ENCODE data around the gene ZNF345.
A peak's percentile ranks its signal among the peaks of the same experiment; 100 is the strongest.

ZNF345 gene

GRCh38 chr19:36850559-36851442, at the start of gene ZNF345:
Gene ZNF345, plus strand, starts transcription at chr19:36850876. Its CDS starts 25,955 bp downstream, at chr19:36876831.
- DNase-seq: peak; percentile 87 to 93

GRCh38 chr19:36805364-36805763, 45.3 kb upstream of the ZNF345 start:
- DNase-seq: no peak

GRCh38 chr19:36807029-36807428, 43.6 kb upstream of the ZNF345 start:
- no peak for DNase-seq

DNA sequence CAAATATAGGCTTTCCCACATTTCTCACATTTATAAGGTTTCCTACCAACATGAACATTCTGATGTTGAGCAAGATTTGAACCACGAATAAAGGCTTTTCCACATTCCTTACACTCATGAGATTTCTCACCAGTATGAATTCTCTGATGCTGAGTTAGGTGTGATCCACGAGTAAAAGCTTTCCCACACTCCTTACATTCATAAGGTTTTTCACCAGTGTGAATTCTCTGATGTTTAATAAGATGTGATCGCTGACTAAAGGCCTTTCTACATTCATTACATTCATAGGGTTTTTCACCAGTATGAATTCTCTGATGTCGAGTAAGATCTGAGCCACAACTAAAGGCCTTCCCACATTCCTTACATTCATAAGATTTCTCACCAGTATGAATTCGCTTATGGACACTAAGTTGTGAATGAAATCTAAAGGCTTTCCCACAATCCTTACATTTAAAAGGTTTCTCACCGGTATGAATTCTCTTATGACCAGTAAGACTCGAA, 31.5 kb upstream of the ZNF345 start:
- no peak for DNase-seq

GRCh38 chr19:36821758-36822157, 28.9 kb upstream of the ZNF345 start:
- DNase-seq: no peak

- DNase-seq: no peak
Observed at GRCh38 chr19:36833430-36833829, 17.2 kb upstream of the ZNF345 start.

DNA sequence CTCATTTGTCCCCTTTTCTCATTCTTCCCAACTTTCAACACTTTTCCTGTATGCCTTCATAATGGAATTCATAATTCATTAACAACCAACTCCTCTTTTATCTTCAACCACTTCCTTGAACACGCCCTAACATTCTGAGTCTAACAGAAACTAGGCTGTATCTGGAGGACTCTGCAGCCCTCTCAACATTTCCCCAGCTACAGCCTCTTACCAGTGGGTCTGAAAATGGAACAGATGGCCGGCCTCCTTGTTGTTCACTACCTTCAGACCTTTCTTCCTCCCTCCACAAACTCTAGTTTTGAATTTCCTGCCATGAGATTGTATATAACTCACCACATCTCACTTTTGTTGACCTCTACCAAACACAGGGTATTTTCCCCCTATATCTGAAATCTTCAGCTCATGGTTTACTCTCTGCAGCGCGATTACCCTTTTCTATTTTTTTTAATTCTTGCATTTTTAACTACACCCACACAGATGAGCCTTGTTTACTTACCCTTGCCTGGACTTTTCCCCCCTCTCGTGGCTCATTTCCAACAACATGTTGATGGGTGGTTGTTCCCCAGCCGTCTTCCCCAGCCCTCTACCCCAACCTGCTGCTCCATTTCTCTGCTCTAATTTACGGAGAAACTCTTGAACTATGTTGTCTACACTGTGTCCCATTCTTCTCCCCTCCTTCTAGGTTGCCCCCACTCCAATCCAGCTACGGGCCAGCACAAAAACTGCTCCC, 13.3 kb upstream of the ZNF345 start:
- DNase-seq: no peak

GRCh38 chr19:36837906-36838783, 12.5 kb upstream of the ZNF345 start, which contains the start of gene ZNF790:
Gene ZNF790, minus strand, starts transcription at chr19:36838387. Its CDS starts 12,768 bp downstream, at chr19:36825619.
- peak; percentile 87 to 90 for DNase-seq

- no peak for DNase-seq
Observed at GRCh38 chr19:36838784-36839324, 11.8 kb upstream of the ZNF345 start.

GRCh38 chr19:36847968-36848367, 2.7 kb upstream of the ZNF345 start:
- peak in 1 of 2 donors; percentile 44 for DNase-seq

GRCh38 chr19:36849701-36850558, 746 bp upstream of the ZNF345 start:
- DNase-seq: peak; percentile 89 to 91

GRCh38 chr19:36851898-36852297, 1.2 kb downstream of the ZNF345 start:
- no peak for DNase-seq

GRCh38 chr19:36876993-36877938, 26.6 kb downstream of the ZNF345 start:
- DNase-seq: no peak

GRCh38 chr19:36891768-36892357, 41.2 kb downstream of the ZNF345 start:
- DNase-seq: no peak

DNA sequence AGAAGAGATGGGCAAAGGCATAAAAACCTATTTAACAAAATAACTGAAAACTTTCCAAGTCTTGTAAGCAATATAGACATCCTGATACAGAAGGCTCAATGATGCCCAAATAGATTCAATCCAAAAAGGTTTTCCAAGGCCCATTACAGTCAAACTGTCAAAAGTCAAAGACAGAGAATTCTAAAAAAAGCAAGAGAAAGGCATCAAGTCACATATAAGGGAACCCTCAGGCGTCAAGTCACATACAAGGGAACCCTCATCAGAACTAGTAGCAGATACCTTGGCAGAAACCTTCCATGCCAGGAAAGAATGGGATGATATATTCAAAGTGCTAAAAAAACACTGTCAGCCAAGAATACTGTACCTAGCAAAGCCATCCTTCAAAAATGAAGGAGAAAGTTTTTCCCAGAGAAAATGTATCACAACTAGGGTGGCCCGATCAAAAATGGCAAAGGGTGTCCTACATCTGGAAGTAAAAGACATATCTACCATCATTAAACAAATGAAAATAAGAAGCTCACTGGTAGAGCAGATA, 44.2 kb downstream of the ZNF345 start:
- DNase-seq: no peak

GRCh38 chr19:36898422-36898821, 47.7 kb downstream of the ZNF345 start:
- DNase-seq: no peak

DNA sequence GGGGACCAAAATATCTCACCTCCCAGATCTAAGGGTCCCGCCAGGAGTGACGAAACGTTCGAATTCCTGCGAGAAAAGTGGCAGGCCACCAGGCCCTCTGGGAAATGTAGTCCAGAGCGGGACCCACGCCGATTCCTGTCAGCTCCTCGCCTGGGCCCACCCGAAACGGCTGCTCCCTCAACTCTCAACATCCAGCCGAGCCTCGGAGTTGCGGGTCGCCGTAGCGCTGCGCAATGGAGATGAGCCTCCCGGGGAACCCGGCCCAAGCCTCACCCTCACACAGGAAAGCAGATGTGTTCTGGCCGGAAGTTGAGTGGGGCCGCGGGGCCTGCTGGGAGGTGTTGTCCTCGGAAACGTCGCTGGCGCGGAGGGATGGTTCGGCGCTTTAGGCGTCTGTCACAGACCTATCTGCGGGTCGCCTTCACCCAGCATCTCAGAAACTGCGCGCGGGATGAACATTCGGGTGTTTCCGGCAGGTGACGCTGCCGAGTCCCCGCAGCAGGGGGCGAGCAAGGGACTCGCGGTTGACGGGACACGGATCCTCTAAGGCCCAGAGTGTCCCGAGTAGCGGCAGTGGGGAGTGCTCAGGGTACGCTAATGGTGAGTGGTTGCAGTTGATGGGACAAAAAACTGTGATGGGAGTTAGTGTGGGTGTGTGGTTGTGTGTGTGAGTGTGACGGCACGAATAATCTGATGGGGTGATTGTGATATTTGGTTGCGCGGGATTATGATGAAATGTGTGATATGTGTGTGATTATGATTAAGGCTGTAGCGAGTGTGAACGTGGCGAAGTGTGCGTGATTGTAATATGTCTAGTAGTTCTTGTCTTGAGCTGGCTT, 65.5 kb downstream of the ZNF345 start, which contains the start of the genes ZNF568 and ZNF829:
ZNF568 (plus strand) TSS at position 341 of the 839 bp plus-strand sequence. CDS start 6,439 bp downstream, outside the sequence.
ZNF829 (minus strand) TSS at position 300 of the 839 bp plus-strand sequence. CDS start 1,124 bp downstream, outside the sequence.
- DNase-seq: peak; percentile 93 to 95

DNA sequence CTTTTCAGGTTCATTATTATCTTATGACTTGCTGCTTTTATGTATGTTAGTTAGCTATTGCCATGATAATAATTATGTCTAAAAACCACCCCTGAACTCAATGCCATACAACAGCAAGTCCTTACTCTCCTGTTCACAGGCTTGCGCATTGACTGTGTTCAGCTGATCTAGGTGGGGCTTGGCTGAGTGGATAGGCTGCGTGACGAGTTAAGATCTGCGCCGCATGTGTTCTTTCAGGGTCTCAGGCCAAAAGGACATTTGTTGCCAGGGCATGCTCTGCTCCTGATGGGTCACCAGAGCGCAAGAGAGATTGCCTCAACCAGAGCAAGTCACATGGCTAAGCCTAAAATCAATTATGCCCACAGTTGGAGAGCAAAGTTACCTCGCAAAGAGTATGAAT, 66.3 kb downstream of the ZNF345 start:
- DNase-seq: no peak
